Ovary (tissue), 9 donors: Measurements from ENCODE around the gene SEC14L1. TPM values are rescaled to one million over a fixed set of nuclear protein-coding genes. Genes with fewer than 3 reads are reported as not detected.
"Not testable (repeated sequence)": the region's sequence is repeated elsewhere in the genome, so short reads cannot be mapped to it uniquely, and the experiment has no call there.

Experiments used
- DNase-seq, 5 donors: peaks; one replicate each; pipeline ENCODE4 v3.0.0-alpha.2; 2019 to 2020
- H3K27ac ChIP-seq, 2 donors: fragments of 200-600 bp; one replicate each; pipeline versions ENCODE4 v1.5.1 to v1.8.0; 2019 to 2022
- H3K27me3 ChIP-seq: fragments of 200-600 bp; one replicate; pipeline ENCODE4 v1.8.0; 2022
- H3K36me3 ChIP-seq: fragments of 200-600 bp; sonication (generic); one replicate; pipeline ENCODE4 v1.5.1; 2019
- H3K4me1 ChIP-seq: one replicate; pipeline ENCODE4 v1.8.1; 2013; ENCODE audit warnings: mild to moderate bottlenecking, moderate library complexity; ENCODE audit not compliant: insufficient read depth
- H3K4me3 ChIP-seq: fragments of 200-600 bp; sonication (generic); one replicate; pipeline ENCODE4 v1.5.1; 2017
- H3K9me3 ChIP-seq, 2 donors: fragments of 200-600 bp in 1 of 2; sonication (generic) in 1 of 2; one replicate each; pipeline versions ENCODE4 v1.5.1 to v1.8.1; 2013 to 2019; ENCODE audit warnings: mild to moderate bottlenecking in 1 of 2, moderate library complexity in 1 of 2
- CTCF ChIP-seq, 3 donors: fragments of 450-650 bp in 2 of 3; fragments of 200-600 bp in 1 of 3; IDR thresholded peaks; one replicate each; pipeline versions ENCODE4 v1.5.1 to v1.8.0; 2016 to 2022; ENCODE audit warnings: antibody characterized with exemption in 3 of 3, mild to moderate bottlenecking in 1 of 3
- EP300 ChIP-seq: sonication (generic); formaldehyde crosslinking; IDR thresholded peaks from one replicate; pipeline ENCODE4 v1.6.1; 2017; ENCODE audit warnings: antibody characterized with exemption
- POLR2A ChIP-seq: fragments of 450-650 bp; IDR thresholded peaks from one replicate; pipeline ENCODE4 v1.6.1; 2017; ENCODE audit warnings: antibody characterized with exemption, mild to moderate bottlenecking, moderate library complexity
- WGBS, 3 donors: extraction: QIAGEN DNeasy Blood & Tissue Kit in 1 of 3; methylation state at CpG; one replicate each; pipeline versions ENCODE4 v1.1.5 to v1.1.7; 2013 to 2017; 5-methylcytosine and 5-hydroxymethylcytosine counted together
- intact Hi-C, 4 donors: fragments of 100-400 bp; cut with DNase I; formaldehyde crosslinking; loops; one replicate each; pipeline versions ENCODE4 v1.11.0 to v1.15.1; 2022 to 2023
- polyA plus RNA-seq, 2 donors: library from polyadenylated mRNA; stranded (reverse); fragments of 200-250 nt in 1 of 2; fragments of 350-450 nt in 1 of 2; fragmentation: Illumina TruSeq in 1 of 2; extraction: RNeasy Lipid Tissue Mini Kit (QIAGEN cat#74804) in 1 of 2; gene quantifications; one replicate each; pipeline ENCODE4 v1.2.3, GENCODE V29; 2013 to 2014
- total RNA-seq, 7 donors: library from RNA; depleted of rRNA in 2 of 7; stranded (reverse); fragments of >200 nt in 2 of 7; fragmentation: NEBNext Ultra II Directional in 3 of 7; extraction: Animal tissue kit (Norgen Biotek cat#: 25700) in 3 of 7; gene quantifications; one replicate each; pipeline versions ENCODE4 v1.1.0 to v1.2.4, GENCODE V29; 2016 to 2023
- donor health status: DM: no; HTN: no; CAD: no; lungs with moderate emphysema.
- donor health status: DM: no; HTN: no; CAD: no.
- donor health status: Bipolar disorder and iron deficiency.
- donor health status: DM: yes; HTN: yes; CAD: no.
- donor health status: DM: no; HTN: no; CAD: no.
- donor health status: DM: yes; HTN: yes; CAD: no.

SEC14L1 gene
- total and polyA plus RNA-seq, 9 donors = 29.1 to 78.7 (median 53.7) TPM

- no peaks in the 10 kb centered on the region for H3K36me3 ChIP-seq
- no peak overlapping the region for H3K4me3 ChIP-seq
- H3K27ac ChIP-seq = peak overlapping the region in 1 of 2 donors; percentile 59
- no peak for DNase-seq
- WGBS, 3 donors = 59 to 76% (median 74%) methylated on average over 6 of the region's 6 CpGs
- H3K27me3 ChIP-seq = no peaks in the 10 kb centered on the region
- intact Hi-C loops = loop anchor here in 2 of 4 donors (2.0 to 10.0 kb wide), 5 partner anchors 47 to 400 kb away; partner anchors contain the start of gene SEC14L1 (in 1 of the 2)
- TF ChIP-seq CTCF (IDR thresholded peaks at IDR 0.05) = no peak
- no peak for TF ChIP-seq EP300
- TF ChIP-seq POLR2A = no peak
- H3K9me3 ChIP-seq = no peaks in the 10 kb centered on the region
- H3K4me1 ChIP-seq = peaks cover 12% of the 10 kb centered on the region
Observed at GRCh38 chr17:77097631-77098180, 43.1 kb upstream of the SEC14L1 start.

GRCh38 chr17:77098884-77099545, 41.8 kb upstream of the SEC14L1 start:
- WGBS, 3 donors = 46 to 50% (median 47%) methylated on average over 9 of the region's 9 CpGs
- TF ChIP-seq EP300 = no peak
- no peak for TF ChIP-seq CTCF (IDR thresholded peaks at IDR 0.05)
- no peak for TF ChIP-seq POLR2A
- Histone ChIP-seq H3K9me3 (no peaks in the 10 kb centered on the region), H3K4me3 (no peak overlapping the region), H3K27me3 (no peaks in the 10 kb centered on the region), H3K27ac (peak overlapping the region in 1 of 2 donors; percentile 59), H3K36me3 (no peaks in the 10 kb centered on the region), H3K4me1 (peaks cover 12% of the 10 kb centered on the region)
- DNase-seq = peak in 2 of 5 donors; percentile 51 to 77
- intact Hi-C loops = loop anchor here in 2 of 4 donors (5.0 to 10.0 kb wide), 4 partner anchors 46 to 398 kb away; partner anchors contain the start of gene SEC14L1 (in 1 of the 2)

- DNase-seq = no peak
- Histone ChIP-seq H3K27me3 (no peaks in the 10 kb centered on the region), H3K9me3 (no peaks in the 10 kb centered on the region), H3K4me3 (no peak overlapping the region), H3K4me1 (peaks cover 12% of the 10 kb centered on the region), H3K27ac (no peak overlapping the region), H3K36me3 (no peaks in the 10 kb centered on the region)
- 95 to 98% (median 96%) methylated on average over 15 of the region's 15 CpGs for WGBS, 3 donors
- TF ChIP-seq EP300 = no peak
- TF ChIP-seq POLR2A = no peak
- no peak for TF ChIP-seq CTCF (IDR thresholded peaks at IDR 0.05)
- intact Hi-C loops = loop anchor here in 2 of 4 donors (5.0 to 10.0 kb wide), 4 partner anchors 45 to 397 kb away; partner anchors contain the start of gene SEC14L1 (in 1 of the 2)
Observed at GRCh38 chr17:77099997-77100396, 40.8 kb upstream of the SEC14L1 start.

- Histone ChIP-seq H3K36me3 (no peaks in the 10 kb centered on the region), H3K4me1 (peaks cover 11% of the 10 kb centered on the region), H3K27ac (no peak overlapping the region), H3K27me3 (no peaks in the 10 kb centered on the region), H3K9me3 (no peaks in the 10 kb centered on the region), H3K4me3 (no peak overlapping the region)
- DNase-seq = no peak
- TF ChIP-seq EP300 = no peak
- no peak for TF ChIP-seq CTCF (IDR thresholded peaks at IDR 0.05)
- no peak for TF ChIP-seq POLR2A
- WGBS, 3 donors = 80 to 85% (median 83%) methylated on average over 15 of the region's 15 CpGs
- intact Hi-C loops = no loop called here
Observed at GRCh38 chr17:77101521-77102410, 39.0 kb upstream of the SEC14L1 start.

- 94 to 97% (median 94%) methylated on average over 8 of the region's 8 CpGs for WGBS, 3 donors
- DNase-seq, H3K27ac ChIP-seq, H3K4me3 ChIP-seq, H3K36me3 ChIP-seq, H3K27me3 ChIP-seq, intact Hi-C loops, H3K4me1 ChIP-seq, H3K9me3 ChIP-seq: not testable (repeated sequence)
Observed at GRCh38 chr17:77102411-77103134, 38.2 kb upstream of the SEC14L1 start.
